ENCODE data around the gene LRRC56.

LRRC56 gene

GRCh38 chr11:494761-495536 is 42.4 kb upstream of the LRRC56 start:
- H3K9me3 ChIP-seq (ENCODE audit: control insufficient read depth, low read depth, low read length) = no peaks in the 10 kb centered on the region
- H3K27ac ChIP-seq (ENCODE audit: low read length) = no peak overlapping the region
- peaks cover 34% of the 10 kb centered on the region for H3K36me3 ChIP-seq (ENCODE audit: control insufficient read depth, low read depth, low read length)
- H3K27me3 ChIP-seq (ENCODE audit: control insufficient read depth, insufficient read depth, low read length) = no peaks in the 10 kb centered on the region
- no peak overlapping the region for H3K9ac ChIP-seq (ENCODE audit: low read length)
- no peak overlapping the region for H3K4me3 ChIP-seq (ENCODE audit: low read length)
- no peaks in the 10 kb centered on the region for H3K4me1 ChIP-seq (ENCODE audit: control insufficient read depth, low read depth, low read length)

- Histone ChIP-seq H3K27ac (ENCODE audit: low read length) (no peak overlapping the region), H3K27me3 (ENCODE audit: control insufficient read depth, insufficient read depth, low read length) (no peaks in the 10 kb centered on the region), H3K9me3 (ENCODE audit: control insufficient read depth, low read depth, low read length) (no peaks in the 10 kb centered on the region), H3K9ac (ENCODE audit: low read length) (no peak overlapping the region), H3K4me3 (ENCODE audit: low read length) (no peak overlapping the region), H3K4me1 (ENCODE audit: control insufficient read depth, low read depth, low read length) (no peaks in the 10 kb centered on the region), H3K36me3 (ENCODE audit: control insufficient read depth, low read depth, low read length) (peaks cover 35% of the 10 kb centered on the region)
Observed at GRCh38 chr11:495537-495931, 41.8 kb upstream of the LRRC56 start.

- Histone ChIP-seq H3K9me3 (ENCODE audit: control insufficient read depth, low read depth, low read length) (no peaks in the 10 kb centered on the region), H3K36me3 (ENCODE audit: control insufficient read depth, low read depth, low read length) (peaks cover 35% of the 10 kb centered on the region), H3K4me1 (ENCODE audit: control insufficient read depth, low read depth, low read length) (no peaks in the 10 kb centered on the region), H3K9ac (ENCODE audit: low read length) (no peak overlapping the region), H3K27ac (ENCODE audit: low read length) (no peak overlapping the region), H3K4me3 (ENCODE audit: low read length) (no peak overlapping the region), H3K27me3 (ENCODE audit: control insufficient read depth, insufficient read depth, low read length) (no peaks in the 10 kb centered on the region)
Observed at GRCh38 chr11:496834-497564, 40.3 kb upstream of the LRRC56 start.

GRCh38 chr11:497565-498296 is 39.6 kb upstream of the LRRC56 start:
- Histone ChIP-seq H3K4me1 (ENCODE audit: control insufficient read depth, low read depth, low read length) (no peaks in the 10 kb centered on the region), H3K36me3 (ENCODE audit: control insufficient read depth, low read depth, low read length) (peaks cover 35% of the 10 kb centered on the region), H3K9me3 (ENCODE audit: control insufficient read depth, low read depth, low read length) (no peaks in the 10 kb centered on the region), H3K9ac (ENCODE audit: low read length) (no peak overlapping the region), H3K27ac (ENCODE audit: low read length) (no peak overlapping the region), H3K4me3 (ENCODE audit: low read length) (no peak overlapping the region), H3K27me3 (ENCODE audit: control insufficient read depth, insufficient read depth, low read length) (no peaks in the 10 kb centered on the region)

GRCh38 chr11:498297-499181 is 38.8 kb upstream of the LRRC56 start:
- no peaks in the 10 kb centered on the region for H3K9me3 ChIP-seq (ENCODE audit: control insufficient read depth, low read depth, low read length)
- H3K27ac ChIP-seq (ENCODE audit: low read length) = no peak overlapping the region
- H3K36me3 ChIP-seq (ENCODE audit: control insufficient read depth, low read depth, low read length) = peaks cover 35% of the 10 kb centered on the region
- H3K9ac ChIP-seq (ENCODE audit: low read length) = no peak overlapping the region
- no peaks in the 10 kb centered on the region for H3K4me1 ChIP-seq (ENCODE audit: control insufficient read depth, low read depth, low read length)
- no peaks in the 10 kb centered on the region for H3K27me3 ChIP-seq (ENCODE audit: control insufficient read depth, insufficient read depth, low read length)
- H3K4me3 ChIP-seq (ENCODE audit: low read length) = no peak overlapping the region

- no peak overlapping the region for H3K27ac ChIP-seq (ENCODE audit: low read length)
- H3K36me3 ChIP-seq (ENCODE audit: control insufficient read depth, low read depth, low read length) = peaks cover 35% of the 10 kb centered on the region
Observed at GRCh38 chr11:499201-500076, 37.9 kb upstream of the LRRC56 start.

GRCh38 chr11:501001-501682 is 36.2 kb upstream of the LRRC56 start:
- no peak overlapping the region for H3K27ac ChIP-seq (ENCODE audit: low read length)
- H3K36me3 ChIP-seq (ENCODE audit: control insufficient read depth, low read depth, low read length) = peaks cover 35% of the 10 kb centered on the region
- no peak overlapping the region for H3K9ac ChIP-seq (ENCODE audit: low read length)

More at GRCh38 chr11:499201-500076, 37.9 kb upstream of the LRRC56 start:
- Histone ChIP-seq H3K4me3 (ENCODE audit: low read length) (no peak overlapping the region), H3K27me3 (ENCODE audit: control insufficient read depth, insufficient read depth, low read length) (no peaks in the 10 kb centered on the region), H3K4me1 (ENCODE audit: control insufficient read depth, low read depth, low read length) (no peaks in the 10 kb centered on the region), H3K9me3 (ENCODE audit: control insufficient read depth, low read depth, low read length) (no peaks in the 10 kb centered on the region), H3K9ac (ENCODE audit: low read length) (no peak overlapping the region)

GRCh38 chr11:501683-502287 is 35.5 kb upstream of the LRRC56 start:
- Histone ChIP-seq H3K4me1 (ENCODE audit: control insufficient read depth, low read depth, low read length) (peaks cover 7% of the 10 kb centered on the region), H3K36me3 (ENCODE audit: control insufficient read depth, low read depth, low read length) (peaks cover 33% of the 10 kb centered on the region), H3K4me3 (ENCODE audit: low read length) (no peak overlapping the region), H3K27me3 (ENCODE audit: control insufficient read depth, insufficient read depth, low read length) (no peaks in the 10 kb centered on the region), H3K9ac (ENCODE audit: low read length) (no peak overlapping the region), H3K27ac (ENCODE audit: low read length) (no peak overlapping the region), H3K9me3 (ENCODE audit: control insufficient read depth, low read depth, low read length) (no peaks in the 10 kb centered on the region)

More at GRCh38 chr11:501001-501682, 36.2 kb upstream of the LRRC56 start:
- Histone ChIP-seq H3K9me3 (ENCODE audit: control insufficient read depth, low read depth, low read length) (no peaks in the 10 kb centered on the region), H3K27me3 (ENCODE audit: control insufficient read depth, insufficient read depth, low read length) (no peaks in the 10 kb centered on the region), H3K4me1 (ENCODE audit: control insufficient read depth, low read depth, low read length) (peaks cover 7% of the 10 kb centered on the region), H3K4me3 (ENCODE audit: low read length) (no peak overlapping the region)

GRCh38 chr11:502288-503178 is 34.8 kb upstream of the LRRC56 start:
- Histone ChIP-seq H3K27ac (ENCODE audit: low read length) (no peak overlapping the region), H3K4me3 (ENCODE audit: low read length) (no peak overlapping the region), H3K4me1 (ENCODE audit: control insufficient read depth, low read depth, low read length) (peaks cover 7% of the 10 kb centered on the region)

More at GRCh38 chr11:502288-503178, 34.8 kb upstream of the LRRC56 start:
- Histone ChIP-seq H3K36me3 (ENCODE audit: control insufficient read depth, low read depth, low read length) (peaks cover 26% of the 10 kb centered on the region), H3K9ac (ENCODE audit: low read length) (no peak overlapping the region), H3K9me3 (ENCODE audit: control insufficient read depth, low read depth, low read length) (no peaks in the 10 kb centered on the region), H3K27me3 (ENCODE audit: control insufficient read depth, insufficient read depth, low read length) (no peaks in the 10 kb centered on the region)
